COR-L47 (cell line): ENCODE measurements around the gene RPUSD2.

ENCODE experiments used
- DNase-seq: peaks from one replicate; lab custom pipeline; 2025; lab: John Stamatoyannopoulos, UW

Gene RPUSD2

GRCh38 chr15:40623361-40623760, 54.3 kb downstream of the RPUSD2 start:
- DNase-seq, result no peak
